Coronary artery (tissue), 2 donors: ENCODE results near the gene RCL1.

Experiments
- DNase-seq: peaks from one replicate; pipeline ENCODE4 v3.0.0-alpha.2; 2017; ENCODE audit warnings: low spot score
- H3K27ac ChIP-seq, 2 donors: fragments of 200-600 bp; sonication (generic); one replicate each; pipeline ENCODE4 v1.5.1; 2016 to 2019
- H3K4me3 ChIP-seq: fragments of 200-600 bp; sonication (generic); 2 replicates; pipeline ENCODE4 v1.5.1; 2016; ENCODE audit warnings: mild to moderate bottlenecking, moderate library complexity
- TF ChIP-seq, protein P1 (sequence below): fragments of 200-600 bp; sonication (generic); IDR thresholded peaks from one replicate; pipeline ENCODE4 v1.5.1; 2019; ENCODE audit warnings: antibody characterized with exemption

Gene RCL1

DNA sequence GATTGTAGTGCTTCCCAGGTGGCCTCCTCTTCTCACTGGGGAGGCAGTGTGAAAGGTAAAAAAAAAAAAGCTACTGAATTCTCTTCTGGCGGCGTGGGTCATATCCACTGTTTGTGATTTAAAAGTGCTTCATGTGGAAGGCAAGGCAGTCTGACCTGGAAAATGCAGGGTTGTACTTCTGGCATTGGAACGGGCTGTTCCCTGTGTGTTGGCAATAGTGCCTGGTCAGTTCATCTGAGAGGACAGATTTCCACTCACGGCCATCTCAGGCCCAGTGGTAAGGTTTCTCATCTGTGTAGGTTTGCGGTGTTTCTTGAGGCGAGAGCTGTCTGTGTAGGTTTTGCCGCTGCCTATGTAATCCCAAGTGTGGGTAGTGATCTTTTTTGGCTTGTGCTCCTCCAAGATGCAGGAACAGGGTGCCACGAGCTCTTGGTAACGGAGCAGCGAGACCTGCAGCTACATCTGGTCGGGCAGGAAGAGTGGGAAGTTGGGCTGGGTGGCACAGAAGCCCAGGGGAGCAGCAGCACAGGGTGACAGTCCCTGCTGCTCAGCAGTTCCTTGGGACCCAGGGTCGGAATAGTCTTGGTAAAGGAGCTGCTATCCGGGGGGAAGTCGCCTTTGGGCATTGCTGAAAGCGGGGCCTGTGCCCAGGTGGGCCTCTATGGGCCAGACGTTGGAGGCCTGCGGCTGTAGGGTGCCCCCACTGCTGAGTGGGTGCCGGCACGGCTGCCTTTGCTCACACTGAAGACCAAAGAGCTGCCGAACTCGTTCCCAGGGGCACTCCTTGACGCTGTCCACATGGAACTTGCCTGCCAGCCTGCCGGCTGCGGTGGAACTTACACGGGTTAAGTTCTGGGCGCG, 11.2 kb downstream of the RCL1 start:
- DNase-seq = no peak
- peak overlapping the region; percentile 11 to 46 for H3K27ac ChIP-seq
- TF ChIP-seq, protein P1, sequence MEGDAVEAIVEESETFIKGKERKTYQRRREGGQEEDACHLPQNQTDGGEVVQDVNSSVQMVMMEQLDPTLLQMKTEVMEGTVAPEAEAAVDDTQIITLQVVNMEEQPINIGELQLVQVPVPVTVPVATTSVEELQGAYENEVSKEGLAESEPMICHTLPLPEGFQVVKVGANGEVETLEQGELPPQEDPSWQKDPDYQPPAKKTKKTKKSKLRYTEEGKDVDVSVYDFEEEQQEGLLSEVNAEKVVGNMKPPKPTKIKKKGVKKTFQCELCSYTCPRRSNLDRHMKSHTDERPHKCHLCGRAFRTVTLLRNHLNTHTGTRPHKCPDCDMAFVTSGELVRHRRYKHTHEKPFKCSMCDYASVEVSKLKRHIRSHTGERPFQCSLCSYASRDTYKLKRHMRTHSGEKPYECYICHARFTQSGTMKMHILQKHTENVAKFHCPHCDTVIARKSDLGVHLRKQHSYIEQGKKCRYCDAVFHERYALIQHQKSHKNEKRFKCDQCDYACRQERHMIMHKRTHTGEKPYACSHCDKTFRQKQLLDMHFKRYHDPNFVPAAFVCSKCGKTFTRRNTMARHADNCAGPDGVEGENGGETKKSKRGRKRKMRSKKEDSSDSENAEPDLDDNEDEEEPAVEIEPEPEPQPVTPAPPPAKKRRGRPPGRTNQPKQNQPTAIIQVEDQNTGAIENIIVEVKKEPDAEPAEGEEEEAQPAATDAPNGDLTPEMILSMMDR = no peak
- H3K4me3 ChIP-seq = no peak overlapping the region

DNA sequence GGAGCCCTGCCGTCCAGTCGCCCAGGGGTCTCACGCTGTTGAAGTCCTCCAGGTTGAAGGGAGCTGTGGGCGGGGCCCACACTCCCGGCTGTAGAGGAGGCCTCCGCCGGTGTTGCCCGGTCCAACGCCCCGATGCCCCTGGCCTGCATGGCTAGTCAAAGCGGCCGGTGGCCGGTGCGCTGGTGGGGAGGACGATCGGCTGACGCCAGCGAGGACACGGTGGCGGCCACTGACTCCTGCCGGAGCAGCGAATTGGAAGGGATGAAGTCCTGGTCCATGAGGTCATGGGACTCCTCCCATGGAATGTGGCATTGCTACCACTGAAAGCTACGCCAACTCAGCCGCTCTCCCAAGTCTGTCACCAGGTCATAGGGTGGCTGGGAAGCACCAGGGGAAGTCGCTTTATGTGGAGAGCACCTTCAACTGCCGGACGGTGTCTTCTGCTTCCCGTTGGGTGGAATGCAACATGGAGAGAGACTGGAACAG, 11.8 kb downstream of the RCL1 start:
- no peak for DNase-seq
- Histone ChIP-seq H3K4me3 (no peak overlapping the region), H3K27ac (peak overlapping the region in 1 of 2 donors; percentile 46)
- TF ChIP-seq, protein P1 = no peak

DNA sequence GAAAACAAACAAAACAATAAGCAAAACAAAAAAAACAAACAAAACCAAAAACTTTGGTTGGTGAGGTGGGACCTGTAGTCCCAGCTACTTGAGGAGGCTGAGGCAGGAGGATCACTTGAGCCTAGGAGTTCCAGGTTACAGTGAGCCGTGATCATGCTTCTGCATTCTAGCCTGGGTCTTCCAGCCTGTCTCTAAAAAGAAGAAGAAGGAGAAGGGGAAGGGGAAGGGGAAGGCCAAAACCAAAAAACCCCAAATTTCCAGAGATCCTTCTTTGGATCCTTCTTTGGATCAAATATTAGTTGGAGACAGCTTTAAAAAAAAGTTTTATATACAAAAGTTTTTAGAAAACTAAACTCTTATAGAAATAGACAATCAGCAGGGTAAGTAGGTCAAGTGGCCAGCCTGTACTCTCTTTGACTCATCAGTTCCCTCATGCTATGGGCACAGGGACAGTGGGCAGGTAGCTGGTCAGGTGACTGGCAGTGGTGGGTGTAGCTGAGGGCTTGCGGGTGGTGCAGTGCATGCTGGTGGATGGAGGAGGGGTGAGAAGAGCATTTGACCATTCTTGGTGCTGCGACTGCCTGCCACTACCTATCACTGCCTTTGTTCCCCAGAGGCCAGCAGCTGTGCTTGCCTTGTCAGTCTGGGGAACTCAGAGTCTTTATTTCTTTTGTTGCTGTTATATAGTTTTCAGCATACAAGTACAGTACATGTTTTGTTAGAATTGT, 12.6 kb downstream of the RCL1 start:
- no peak overlapping the region for H3K27ac ChIP-seq
- TF ChIP-seq, protein P1 = no peak
- no peak for DNase-seq
- H3K4me3 ChIP-seq = no peak overlapping the region

DNA sequence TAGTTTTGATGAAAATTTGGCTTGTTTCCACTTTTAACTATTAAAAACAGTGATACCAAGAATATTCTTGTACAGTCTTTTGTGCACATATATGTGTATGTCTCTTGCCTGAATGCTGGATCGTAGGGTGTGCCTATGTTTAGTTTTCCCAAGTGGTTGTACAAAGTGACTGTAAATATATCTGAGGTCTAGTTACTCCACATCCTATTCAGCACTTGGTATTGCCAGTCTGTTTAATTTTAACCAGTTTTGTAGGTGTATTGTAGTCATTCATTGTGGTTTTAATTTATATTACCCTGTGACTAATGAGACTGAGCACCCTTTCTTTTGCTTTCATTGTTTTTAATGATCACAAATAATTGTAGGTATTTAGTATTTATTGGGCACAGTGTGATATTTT, 17.8 kb downstream of the RCL1 start:
- DNase-seq = no peak
- Histone ChIP-seq H3K4me3 (no peak overlapping the region), H3K27ac (no peak overlapping the region)
- TF ChIP-seq, protein P1 = no peak

DNA sequence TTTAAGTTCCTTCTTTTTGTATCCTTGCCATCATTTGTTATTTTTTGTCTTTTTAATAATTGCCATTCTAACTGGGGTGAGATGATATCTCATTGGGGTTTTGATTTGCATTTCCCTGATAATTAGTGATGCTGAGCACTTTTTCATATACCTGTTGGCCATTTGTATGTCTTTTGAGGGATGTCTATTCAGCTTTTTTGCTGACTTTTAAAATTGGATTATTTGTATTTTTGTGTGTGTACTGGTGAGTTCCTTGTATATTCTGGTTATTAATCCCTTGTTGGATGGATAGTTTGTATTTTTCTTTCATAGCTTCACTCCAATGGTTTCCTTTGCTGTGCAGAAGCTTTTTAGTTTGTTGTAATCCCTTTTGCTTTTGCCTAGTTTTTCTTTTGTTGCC, 19.1 kb downstream of the RCL1 start:
- DNase-seq = no peak
- Histone ChIP-seq H3K4me3 (no peak overlapping the region), H3K27ac (no peak overlapping the region)
- TF ChIP-seq, protein P1 = no peak

DNA sequence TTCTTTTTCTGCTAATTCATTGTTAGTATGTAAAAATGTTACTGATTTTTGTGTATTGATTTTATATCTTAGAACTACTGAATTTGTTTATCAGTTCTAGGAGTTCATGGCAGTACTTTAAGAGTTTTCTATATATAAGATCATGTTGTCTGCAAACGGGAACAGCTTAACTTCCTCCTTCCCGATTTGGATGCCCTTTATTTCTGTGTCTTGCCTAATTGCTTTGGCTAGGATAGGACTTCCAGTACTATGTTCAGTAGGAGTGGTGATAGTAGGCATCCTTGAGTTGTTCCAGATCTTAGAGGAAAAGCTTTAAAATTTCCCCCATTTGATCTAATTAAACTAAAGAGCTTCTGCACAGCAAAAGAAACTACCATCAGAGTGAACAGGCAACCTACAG, 20.1 kb downstream of the RCL1 start:
- DNase-seq = no peak
- TF ChIP-seq, protein P1 = no peak
- Histone ChIP-seq H3K4me3 (no peak overlapping the region), H3K27ac (no peak overlapping the region)
